Body of pancreas (tissue), 4 donors: ENCODE measurements around the gene C5AR2.
A peak's percentile ranks its signal among the peaks of the same experiment; 100 is the strongest.

Experiments used
- POLR2A ChIP-seq, 3 donors: fragments of 450-650 bp; IDR thresholded peaks; one replicate each; pipeline ENCODE4 v1.6.1; 2016; ENCODE audit warnings: antibody characterized with exemption in 3 of 3, mild to moderate bottlenecking in 2 of 3
- TF ChIP-seq, protein P1 (sequence below), 7 experiments: fragments of 450-650 bp in 4 of 7; fragments of 200-600 bp in 3 of 7; sonication (generic) in 3 of 7; IDR thresholded peaks; one replicate each; pipeline ENCODE4 v1.5.1; 2016 to 2019; ENCODE audit warnings: antibody characterized with exemption in 7 of 7

DNA sequence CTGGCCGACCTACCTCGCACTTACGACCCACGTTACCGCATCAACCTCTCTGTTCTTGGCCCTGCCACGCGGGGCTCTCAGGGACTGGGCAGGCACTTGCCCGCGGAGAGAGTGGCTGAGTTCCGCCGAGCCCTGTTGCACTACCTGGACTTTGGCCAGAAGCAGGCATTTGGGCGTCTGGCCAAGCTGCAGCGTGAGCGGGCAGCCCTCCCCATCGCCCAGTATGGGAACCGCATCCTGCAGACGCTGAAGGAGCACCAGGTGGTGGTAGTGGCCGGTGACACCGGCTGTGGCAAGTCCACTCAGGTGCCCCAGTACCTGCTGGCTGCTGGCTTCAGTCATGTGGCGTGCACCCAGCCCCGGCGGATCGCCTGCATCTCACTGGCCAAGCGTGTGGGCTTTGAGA, 21.3 kb downstream of the C5AR2 start:
- TF ChIP-seq, protein P1, sequence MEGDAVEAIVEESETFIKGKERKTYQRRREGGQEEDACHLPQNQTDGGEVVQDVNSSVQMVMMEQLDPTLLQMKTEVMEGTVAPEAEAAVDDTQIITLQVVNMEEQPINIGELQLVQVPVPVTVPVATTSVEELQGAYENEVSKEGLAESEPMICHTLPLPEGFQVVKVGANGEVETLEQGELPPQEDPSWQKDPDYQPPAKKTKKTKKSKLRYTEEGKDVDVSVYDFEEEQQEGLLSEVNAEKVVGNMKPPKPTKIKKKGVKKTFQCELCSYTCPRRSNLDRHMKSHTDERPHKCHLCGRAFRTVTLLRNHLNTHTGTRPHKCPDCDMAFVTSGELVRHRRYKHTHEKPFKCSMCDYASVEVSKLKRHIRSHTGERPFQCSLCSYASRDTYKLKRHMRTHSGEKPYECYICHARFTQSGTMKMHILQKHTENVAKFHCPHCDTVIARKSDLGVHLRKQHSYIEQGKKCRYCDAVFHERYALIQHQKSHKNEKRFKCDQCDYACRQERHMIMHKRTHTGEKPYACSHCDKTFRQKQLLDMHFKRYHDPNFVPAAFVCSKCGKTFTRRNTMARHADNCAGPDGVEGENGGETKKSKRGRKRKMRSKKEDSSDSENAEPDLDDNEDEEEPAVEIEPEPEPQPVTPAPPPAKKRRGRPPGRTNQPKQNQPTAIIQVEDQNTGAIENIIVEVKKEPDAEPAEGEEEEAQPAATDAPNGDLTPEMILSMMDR (IDR thresholded peaks at IDR 0.05): peak in 2 of 7 experiments; percentile 18
- no peak for TF ChIP-seq POLR2A (IDR thresholded peaks at IDR 0.05)
